WTC11 (cell line): ENCODE results near the gene MDM1.

Experiments
- ATF2 ChIP-seq: sonication (generic); formaldehyde crosslinking; IDR thresholded peaks from 2 replicates; pipeline ENCODE4 v1.8.1; 2022; ENCODE audit warnings: low read depth, missing genetic modification reagents, borderline replicate concordance
- CTCF ChIP-seq: fragments of 200-600 bp; IDR thresholded peaks from 2 replicates; pipeline ENCODE4 v1.8.0; 2022; ENCODE audit warnings: antibody characterized with exemption
- E2F1 ChIP-seq: sonication (generic); formaldehyde crosslinking; IDR thresholded peaks from 2 replicates; pipeline ENCODE4 v1.8.0; 2022; ENCODE audit warnings: mild to moderate bottlenecking, missing genetic modification reagents
- E2F4 ChIP-seq: sonication (generic); formaldehyde crosslinking; IDR thresholded peaks from 2 replicates; pipeline ENCODE4 v1.8.1; 2022; ENCODE audit warnings: low read depth, mild to moderate bottlenecking, moderate library complexity, missing genetic modification reagents, borderline replicate concordance
- FOXP4 ChIP-seq: sonication (generic); formaldehyde crosslinking; IDR thresholded peaks from 2 replicates; pipeline ENCODE4 v1.8.0; 2022; ENCODE audit warnings: mild to moderate bottlenecking, missing genetic modification reagents
- GRHL2 ChIP-seq: fragments of 250-450 bp; sonication (Bioruptor Pico); IDR thresholded peaks from 2 replicates; pipeline ENCODE4 v1.8.0; 2022; ENCODE audit warnings: mild to moderate bottlenecking, moderate library complexity; ENCODE audit not compliant: insufficient replicate concordance, severe bottlenecking
- MAX ChIP-seq: sonication (generic); formaldehyde crosslinking; IDR thresholded peaks from 2 replicates; pipeline ENCODE4 v1.8.0; 2022; ENCODE audit warnings: mild to moderate bottlenecking, missing genetic modification reagents
- NFYB ChIP-seq: sonication (generic); formaldehyde crosslinking; conservative IDR thresholded peaks from 2 replicates; pipeline ENCODE4 v1.8.0; 2022; ENCODE audit warnings: low read depth, missing genetic modification reagents
- NR1H2 ChIP-seq: sonication (generic); formaldehyde crosslinking; IDR thresholded peaks from 2 replicates; pipeline ENCODE4 v1.9.0; 2021; ENCODE audit warnings: mild to moderate bottlenecking, moderate library complexity, missing genetic modification reagents
- PRDM15 ChIP-seq: sonication (generic); formaldehyde crosslinking; IDR thresholded peaks from 2 replicates; pipeline ENCODE4 v1.8.0; 2022; ENCODE audit warnings: missing genetic modification reagents
- SMAD4 ChIP-seq: sonication (generic); formaldehyde crosslinking; IDR thresholded peaks from 2 replicates; pipeline ENCODE4 v1.8.0; 2022; ENCODE audit warnings: mild to moderate bottlenecking, missing genetic modification reagents
- ZMAT4 ChIP-seq: fragments of 250-450 bp; sonication (Bioruptor Pico); IDR thresholded peaks from 2 replicates; pipeline ENCODE4 v1.9.0; 2021; ENCODE audit warnings: mild to moderate bottlenecking

- no peak for TF ChIP-seq CTCF
- peak; percentile 77 for TF ChIP-seq NFYB (CRISPR knock-in tag)
- TF ChIP-seq E2F4 = no peak
- TF ChIP-seq ZMAT4 (CRISPR knock-in tag) = no peak
- no peak for TF ChIP-seq NR1H2 (CRISPR knock-in tag)
- no peak for TF ChIP-seq FOXP4 (CRISPR knock-in tag)
- TF ChIP-seq GRHL2 (CRISPR knock-in tag) = no peak
- no peak for TF ChIP-seq SMAD4 (CRISPR knock-in tag)
- no peak for TF ChIP-seq PRDM15 (CRISPR knock-in tag)
- no peak for TF ChIP-seq E2F1 (CRISPR knock-in tag)
- no peak for TF ChIP-seq MAX
- TF ChIP-seq ATF2 (CRISPR knock-in tag) = no peak
Observed at GRCh38 chr12:68331869-68332727, at the start of gene MDM1.
